DND-41 (cell line): Measurements from ENCODE around the gene TSR2.

Source experiments
- ATAC-seq: fragments of 200-7000 bp; cut with Tn5 transposase; 3 replicates; pipeline ENCODE4 v1.9.1; 2021; ENCODE audit warnings: low read depth; ENCODE audit not compliant: insufficient read depth
- DNase-seq: peaks from one replicate; pipeline ENCODE4 v3.0.0-alpha.2; 2020
- H2AFZ ChIP-seq: 2 replicates; pipeline ENCODE4 v1.6.0; 2012; ENCODE audit warnings: low read depth, low read length
- H3K27ac ChIP-seq: 2 replicates; pipeline ENCODE4 v1.5.1; 2012; ENCODE audit warnings: low read length, inconsistent platforms
- H3K27me3 ChIP-seq: fragments of 200-600 bp; sonication (generic); 2 replicates; pipeline ENCODE4 v1.6.0; 2012; ENCODE audit warnings: low read length, mild to moderate bottlenecking, inconsistent platforms; ENCODE audit not compliant: insufficient read depth, poor library complexity
- H3K36me3 ChIP-seq: 2 replicates; pipeline ENCODE4 v1.5.1; 2012; ENCODE audit warnings: low read length, inconsistent platforms; ENCODE audit not compliant: insufficient read depth
- H3K4me1 ChIP-seq: 2 replicates; pipeline ENCODE4 v1.5.1; 2012; ENCODE audit warnings: mild to moderate bottlenecking, low read length; ENCODE audit not compliant: insufficient read depth
- H3K4me2 ChIP-seq: 2 replicates; pipeline ENCODE4 v1.6.0; 2012; ENCODE audit warnings: mild to moderate bottlenecking, moderate library complexity, low read length, inconsistent platforms; ENCODE audit not compliant: insufficient read depth
- H3K4me3 ChIP-seq, 2 experiments: fragments of 200-600 bp in 1 of 2; shearing (Covaris generic) in 1 of 2; 2 replicates each; pipeline ENCODE4 v1.5.1; 2012 to 2016; ENCODE audit warnings: inconsistent platforms in 2 of 2, low read length in 2 of 2, mild to moderate bottlenecking in 2 of 2, low read depth in 1 of 2, moderate library complexity in 1 of 2
- H3K79me2 ChIP-seq: 2 replicates; pipeline ENCODE4 v1.6.0; 2012; ENCODE audit warnings: low read length, inconsistent platforms; ENCODE audit not compliant: insufficient read depth
- H3K9ac ChIP-seq: 2 replicates; pipeline ENCODE4 v1.6.0; 2012; ENCODE audit warnings: low read depth, mild to moderate bottlenecking, inconsistent platforms, low read length, moderate library complexity
- H3K9me3 ChIP-seq: 2 replicates; pipeline ENCODE4 v1.5.1; 2012; ENCODE audit warnings: low read length, moderate library complexity, mild to moderate bottlenecking, inconsistent platforms; ENCODE audit not compliant: insufficient read depth, severe bottlenecking
- H4K20me1 ChIP-seq: 2 replicates; pipeline ENCODE4 v1.6.0; 2012; ENCODE audit warnings: low read length; ENCODE audit not compliant: insufficient read depth
- CTCF ChIP-seq: IDR thresholded peaks from 2 replicates; pipeline ENCODE4 v1.5.1; 2012; ENCODE audit warnings: borderline replicate concordance, low read length, moderate library complexity, mild to moderate bottlenecking; ENCODE audit not compliant: poor library complexity, severe bottlenecking; ENCODE audit errors: extremely low read depth
- EZH2 ChIP-seq: IDR thresholded peaks from 3 replicates; pipeline ENCODE4 v1.6.1; 2012; ENCODE audit warnings: borderline replicate concordance, low read depth, mild to moderate bottlenecking, moderate library complexity, low read length, inconsistent platforms; ENCODE audit not compliant: severe bottlenecking

TSR2 gene

GRCh38 chrX:54470054-54470760, 30.0 kb downstream of the TSR2 start:
- no peak overlapping the region for H3K4me3 ChIP-seq
- DNase-seq: no peak

GRCh38 chrX:54473993-54474859, 34.0 kb downstream of the TSR2 start:
- Histone ChIP-seq H3K27me3 (no peaks in the 10 kb centered on the region), H3K27ac (no peak overlapping the region), H2AFZ (no peak overlapping the region), H3K4me2 (no peak overlapping the region), H3K36me3 (no peaks in the 10 kb centered on the region), H3K9ac (no peak overlapping the region), H3K9me3 (no peaks in the 10 kb centered on the region), H3K4me3 (no peak overlapping the region), H3K4me1 (no peaks in the 10 kb centered on the region), H4K20me1 (no peaks in the 10 kb centered on the region), H3K79me2 (no peaks in the 10 kb centered on the region)
- TF ChIP-seq EZH2 (no peak), CTCF (no peak)
- DNase-seq (no peak), ATAC-seq (no peak)

More at GRCh38 chrX:54470054-54470760, 30.0 kb downstream of the TSR2 start:
- H3K9ac ChIP-seq: no peak overlapping the region
- H3K9me3 ChIP-seq: no peaks in the 10 kb centered on the region
- no peaks in the 10 kb centered on the region for H3K36me3 ChIP-seq
- no peaks in the 10 kb centered on the region for H3K4me1 ChIP-seq
- no peaks in the 10 kb centered on the region for H4K20me1 ChIP-seq
- no peak for ATAC-seq
- no peak for TF ChIP-seq EZH2
- no peak for TF ChIP-seq CTCF
- H3K79me2 ChIP-seq: no peaks in the 10 kb centered on the region
- no peak overlapping the region for H3K27ac ChIP-seq
- H3K27me3 ChIP-seq: no peaks in the 10 kb centered on the region
- H3K4me2 ChIP-seq: no peak overlapping the region
- H2AFZ ChIP-seq: no peak overlapping the region

- Histone ChIP-seq H3K27me3 (no peaks in the 10 kb centered on the region), H3K4me2 (no peak overlapping the region)
- ATAC-seq: no peak
Measured at GRCh38 chrX:54479136-54480111, 39.2 kb downstream of the TSR2 start.

More at GRCh38 chrX:54479136-54480111, 39.2 kb downstream of the TSR2 start:
- TF ChIP-seq EZH2 (no peak), CTCF (no peak)
- Histone ChIP-seq H3K79me2 (no peaks in the 10 kb centered on the region), H4K20me1 (no peaks in the 10 kb centered on the region), H2AFZ (no peak overlapping the region), H3K9me3 (no peaks in the 10 kb centered on the region), H3K27ac (no peak overlapping the region), H3K9ac (no peak overlapping the region), H3K36me3 (no peaks in the 10 kb centered on the region), H3K4me1 (no peaks in the 10 kb centered on the region), H3K4me3 (no peak overlapping the region)
- DNase-seq: no peak
